Adrenal gland (tissue), 5 donors: Measurements from ENCODE around the gene EVPL.

Source experiments
- POLR2A ChIP-seq, 2 donors: fragments of 450-650 bp; IDR thresholded peaks; one replicate each; pipeline ENCODE4 v1.6.1; 2017; ENCODE audit warnings: antibody characterized with exemption in 2 of 2, mild to moderate bottlenecking in 2 of 2, moderate library complexity in 1 of 2
- TF ChIP-seq, protein P1 (sequence below), 6 experiments: fragments of 450-650 bp in 4 of 6; fragments of 200-600 bp in 2 of 6; sonication (generic) in 1 of 6; IDR thresholded peaks; 1 replicate in 5 of 6; 2 replicates in 1 of 6; pipeline versions ENCODE4 v1.5.1 to v1.8.0; 2016 to 2021; ENCODE audit warnings: antibody characterized with exemption in 6 of 6, mild to moderate bottlenecking in 2 of 6, moderate library complexity in 1 of 6
- donor health status: DM: no; HTN: no; CAD: no.

GRCh38 chr17:76007850-76008165 is 19.3 kb downstream of the EVPL start:
- TF ChIP-seq, protein P1, sequence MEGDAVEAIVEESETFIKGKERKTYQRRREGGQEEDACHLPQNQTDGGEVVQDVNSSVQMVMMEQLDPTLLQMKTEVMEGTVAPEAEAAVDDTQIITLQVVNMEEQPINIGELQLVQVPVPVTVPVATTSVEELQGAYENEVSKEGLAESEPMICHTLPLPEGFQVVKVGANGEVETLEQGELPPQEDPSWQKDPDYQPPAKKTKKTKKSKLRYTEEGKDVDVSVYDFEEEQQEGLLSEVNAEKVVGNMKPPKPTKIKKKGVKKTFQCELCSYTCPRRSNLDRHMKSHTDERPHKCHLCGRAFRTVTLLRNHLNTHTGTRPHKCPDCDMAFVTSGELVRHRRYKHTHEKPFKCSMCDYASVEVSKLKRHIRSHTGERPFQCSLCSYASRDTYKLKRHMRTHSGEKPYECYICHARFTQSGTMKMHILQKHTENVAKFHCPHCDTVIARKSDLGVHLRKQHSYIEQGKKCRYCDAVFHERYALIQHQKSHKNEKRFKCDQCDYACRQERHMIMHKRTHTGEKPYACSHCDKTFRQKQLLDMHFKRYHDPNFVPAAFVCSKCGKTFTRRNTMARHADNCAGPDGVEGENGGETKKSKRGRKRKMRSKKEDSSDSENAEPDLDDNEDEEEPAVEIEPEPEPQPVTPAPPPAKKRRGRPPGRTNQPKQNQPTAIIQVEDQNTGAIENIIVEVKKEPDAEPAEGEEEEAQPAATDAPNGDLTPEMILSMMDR (IDR thresholded peaks at IDR 0.05), result no peak
- TF ChIP-seq POLR2A (IDR thresholded peaks at IDR 0.05), result no peak
